Measurements from ENCODE around the gene FRAS1. TPM values are rescaled to one million over a fixed set of nuclear protein-coding genes. Genes with fewer than 3 reads are reported as not detected.

The FRAS1 gene
- total RNA-seq, 3 donors from 2014 or later = 4.9 to 7.5 (median 6.6) TPM

- TF ChIP-seq POLR2A (IDR thresholded peaks at IDR 0.05) (no peak), POLR2AphosphoS5 (IDR thresholded peaks at IDR 0.05) (peak in 1 of 3 donors; percentile 34)
- peak overlapping the region; percentile 1 to 79 for H3K27ac ChIP-seq
- H3K36me3 ChIP-seq = peaks cover under 1% of the 10 kb centered on the region
- H3K9me3 ChIP-seq = no peaks in the 10 kb centered on the region
- no peaks in the 10 kb centered on the region for H3K4me1 ChIP-seq
- no peak overlapping the region for H3K4me3 ChIP-seq
- intact Hi-C loops (cut with DNase I; ENCODE audit: low total_unique reads) = no loop called here
- DNase-seq (ENCODE audit: low spot score in 2 of 2) = no peak
- no peaks in the 10 kb centered on the region for H3K27me3 ChIP-seq
These were observed 512.2 kb downstream of the FRAS1 start for GRCh38 chr4:78569306-78569821.

GRCh38 chr4:78570117-78570516, 513.0 kb downstream of the FRAS1 start:
- H3K4me1 ChIP-seq = no peaks in the 10 kb centered on the region
- no peaks in the 10 kb centered on the region for H3K9me3 ChIP-seq
- peak overlapping the region in 1 of 2 donors; percentile 79 for H3K27ac ChIP-seq
- no peak for DNase-seq (ENCODE audit: low spot score in 2 of 2)
- no peak for TF ChIP-seq POLR2AphosphoS5 (IDR thresholded peaks at IDR 0.05)
- TF ChIP-seq POLR2A (IDR thresholded peaks at IDR 0.05) = no peak
- no peak for TF ChIP-seq CTCF (IDR thresholded peaks at IDR 0.05)
- no peaks in the 10 kb centered on the region for H3K27me3 ChIP-seq
- intact Hi-C loops (cut with DNase I; ENCODE audit: low total_unique reads) = no loop called here
- H3K4me3 ChIP-seq = no peak overlapping the region
- peaks cover 6% of the 10 kb centered on the region for H3K36me3 ChIP-seq

- intact Hi-C loops (cut with DNase I; ENCODE audit: low total_unique reads) = no loop called here
- TF ChIP-seq POLR2AphosphoS5 (IDR thresholded peaks at IDR 0.05) (no peak), CTCF (IDR thresholded peaks at IDR 0.05) (no peak), POLR2A (IDR thresholded peaks at IDR 0.05) (no peak)
These were observed 514.7 kb downstream of the FRAS1 start for GRCh38 chr4:78571804-78572203.

GRCh38 chr4:78578674-78579425, 521.7 kb downstream of the FRAS1 start:
- Histone ChIP-seq H3K36me3 (peaks cover 6% of the 10 kb centered on the region), H3K27me3 (no peaks in the 10 kb centered on the region), H3K4me3 (no peak overlapping the region), H3K9me3 (no peaks in the 10 kb centered on the region), H3K4me1 (no peaks in the 10 kb centered on the region), H3K27ac (no peak overlapping the region)
- TF ChIP-seq POLR2AphosphoS5 (IDR thresholded peaks at IDR 0.05) (no peak), CTCF (IDR thresholded peaks at IDR 0.05) (no peak), POLR2A (IDR thresholded peaks at IDR 0.05) (no peak)
- intact Hi-C loops (cut with DNase I; ENCODE audit: low total_unique reads) = no loop called here
- DNase-seq (ENCODE audit: low spot score in 2 of 2) = no peak

More at GRCh38 chr4:78571804-78572203, 514.7 kb downstream of the FRAS1 start:
- Histone ChIP-seq H3K4me3 (no peak overlapping the region), H3K9me3 (no peaks in the 10 kb centered on the region), H3K27me3 (no peaks in the 10 kb centered on the region), H3K4me1 (no peaks in the 10 kb centered on the region), H3K27ac (no peak overlapping the region), H3K36me3 (peaks cover 6% of the 10 kb centered on the region)
- DNase-seq (ENCODE audit: low spot score in 2 of 2) = no peak

GRCh38 chr4:78581618-78582017, 524.5 kb downstream of the FRAS1 start:
- no peaks in the 10 kb centered on the region for H3K9me3 ChIP-seq
- no peak overlapping the region for H3K27ac ChIP-seq
- H3K36me3 ChIP-seq = no peaks in the 10 kb centered on the region
- H3K4me1 ChIP-seq = no peaks in the 10 kb centered on the region
- intact Hi-C loops (cut with DNase I; ENCODE audit: low total_unique reads) = no loop called here
- DNase-seq (ENCODE audit: low spot score in 2 of 2) = no peak
- TF ChIP-seq POLR2A (IDR thresholded peaks at IDR 0.05) (no peak), CTCF (IDR thresholded peaks at IDR 0.05) (no peak), POLR2AphosphoS5 (IDR thresholded peaks at IDR 0.05) (no peak)
- no peaks in the 10 kb centered on the region for H3K27me3 ChIP-seq
- no peak overlapping the region for H3K4me3 ChIP-seq

Data from breast epithelium (tissue), 4 donors.